Parathyroid adenoma (tissue), 2 donors: ENCODE data around the gene CAPS.

ENCODE experiments used
- H2AFZ ChIP-seq: fragments of 300-600 bp; sonication (generic); one replicate; pipeline ENCODE4 v1.7.0; 2017; ENCODE audit warnings: antibody characterized with exemption, mild to moderate bottlenecking
- H3K27ac ChIP-seq: fragments of 300-600 bp; sonication (generic); one replicate; pipeline ENCODE4 v1.7.0; 2017
- H3K27me3 ChIP-seq: fragments of 300-600 bp; sonication (generic); one replicate; pipeline ENCODE4 v1.7.0; 2017; ENCODE audit warnings: low read length; ENCODE audit not compliant: control insufficient read depth, insufficient read depth
- H3K36me3 ChIP-seq: fragments of 300-600 bp; sonication (generic); one replicate; pipeline ENCODE4 v1.7.0; 2017; ENCODE audit warnings: low read length; ENCODE audit not compliant: control insufficient read depth, insufficient read depth
- H3K4me1 ChIP-seq: fragments of 300-600 bp; sonication (generic); one replicate; pipeline ENCODE4 v1.7.0; 2017; ENCODE audit warnings: control low read depth
- H3K4me2 ChIP-seq: fragments of 300-600 bp; sonication (generic); one replicate; pipeline ENCODE4 v1.7.0; 2017; ENCODE audit warnings: low read length
- H3K4me3 ChIP-seq: fragments of 300-600 bp; sonication (generic); one replicate; pipeline ENCODE4 v1.7.0; 2017; ENCODE audit warnings: low read depth, low read length
- H3K79me2 ChIP-seq: fragments of 300-600 bp; sonication (generic); one replicate; pipeline ENCODE4 v1.7.0; 2017; ENCODE audit warnings: control low read depth
- H3K9ac ChIP-seq: fragments of 300-600 bp; sonication (generic); one replicate; pipeline ENCODE4 v1.7.0; 2017; ENCODE audit warnings: mild to moderate bottlenecking
- H3K9me3 ChIP-seq: fragments of 300-600 bp; sonication (generic); one replicate; pipeline ENCODE4 v1.7.0; 2017; ENCODE audit warnings: low read length; ENCODE audit not compliant: control insufficient read depth
- TF ChIP-seq, protein P1 (sequence below): fragments of 300-600 bp; sonication (generic); IDR thresholded peaks from one replicate; pipeline ENCODE4 v1.7.0; 2017; ENCODE audit warnings: antibody characterized with exemption, mild to moderate bottlenecking
- donor health status: primary hyperparathyroidism.

The CAPS gene

DNA sequence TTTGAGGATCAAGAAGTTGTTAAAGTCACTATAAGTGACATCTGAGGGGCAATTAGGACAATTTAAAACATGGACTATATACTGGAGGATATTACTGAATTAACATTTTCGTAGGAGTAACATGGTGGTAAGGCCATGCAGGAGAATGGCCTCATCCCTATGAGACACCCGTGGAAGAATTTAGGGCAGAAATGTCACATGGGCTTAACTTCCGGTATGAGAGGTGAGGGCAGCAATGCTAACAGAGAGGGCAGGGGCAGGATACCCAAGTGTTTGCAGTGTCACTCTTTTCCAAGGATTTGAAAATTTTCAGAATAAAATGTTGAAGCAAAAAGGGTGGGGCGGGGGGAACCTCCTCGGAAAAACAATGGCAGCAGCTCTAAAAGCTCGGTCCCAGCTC lies 40.2 kb downstream of the CAPS start:
- TF ChIP-seq, protein P1, sequence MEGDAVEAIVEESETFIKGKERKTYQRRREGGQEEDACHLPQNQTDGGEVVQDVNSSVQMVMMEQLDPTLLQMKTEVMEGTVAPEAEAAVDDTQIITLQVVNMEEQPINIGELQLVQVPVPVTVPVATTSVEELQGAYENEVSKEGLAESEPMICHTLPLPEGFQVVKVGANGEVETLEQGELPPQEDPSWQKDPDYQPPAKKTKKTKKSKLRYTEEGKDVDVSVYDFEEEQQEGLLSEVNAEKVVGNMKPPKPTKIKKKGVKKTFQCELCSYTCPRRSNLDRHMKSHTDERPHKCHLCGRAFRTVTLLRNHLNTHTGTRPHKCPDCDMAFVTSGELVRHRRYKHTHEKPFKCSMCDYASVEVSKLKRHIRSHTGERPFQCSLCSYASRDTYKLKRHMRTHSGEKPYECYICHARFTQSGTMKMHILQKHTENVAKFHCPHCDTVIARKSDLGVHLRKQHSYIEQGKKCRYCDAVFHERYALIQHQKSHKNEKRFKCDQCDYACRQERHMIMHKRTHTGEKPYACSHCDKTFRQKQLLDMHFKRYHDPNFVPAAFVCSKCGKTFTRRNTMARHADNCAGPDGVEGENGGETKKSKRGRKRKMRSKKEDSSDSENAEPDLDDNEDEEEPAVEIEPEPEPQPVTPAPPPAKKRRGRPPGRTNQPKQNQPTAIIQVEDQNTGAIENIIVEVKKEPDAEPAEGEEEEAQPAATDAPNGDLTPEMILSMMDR, result no peak
- Histone ChIP-seq H3K4me3 (no peak overlapping the region), H3K4me2 (peak overlapping the region; percentile 44), H3K9ac (no peak overlapping the region), H3K27me3 (no peaks in the 10 kb centered on the region), H3K27ac (peak overlapping the region; percentile 34), H2AFZ (no peak overlapping the region), H3K9me3 (no peaks in the 10 kb centered on the region), H3K36me3 (no peaks in the 10 kb centered on the region), H3K79me2 (peaks cover 70% of the 10 kb centered on the region), H3K4me1 (peaks cover 25% of the 10 kb centered on the region)

DNA sequence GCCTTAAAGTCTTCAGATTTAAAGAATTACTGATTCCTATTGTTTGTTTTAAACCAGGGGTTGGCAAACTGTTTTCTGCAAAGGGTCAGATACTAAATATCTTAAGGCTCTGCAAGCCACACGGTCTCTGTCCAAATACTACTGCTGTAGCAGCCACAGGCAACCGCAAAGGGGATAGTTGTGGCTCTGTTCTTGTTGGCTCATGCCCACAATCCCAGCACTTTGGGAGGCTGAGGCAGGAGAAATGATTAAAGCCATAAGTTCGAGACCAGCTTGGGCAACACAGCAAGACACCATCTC lies 41.5 kb downstream of the CAPS start:
- Histone ChIP-seq H3K27ac (no peak overlapping the region), H3K4me2 (no peak overlapping the region), H3K36me3 (no peaks in the 10 kb centered on the region), H3K9ac (no peak overlapping the region), H3K27me3 (no peaks in the 10 kb centered on the region), H3K79me2 (peaks cover 70% of the 10 kb centered on the region), H2AFZ (no peak overlapping the region), H3K4me3 (no peak overlapping the region), H3K4me1 (peaks cover 30% of the 10 kb centered on the region), H3K9me3 (no peaks in the 10 kb centered on the region)
- TF ChIP-seq, protein P1, result no peak

DNA sequence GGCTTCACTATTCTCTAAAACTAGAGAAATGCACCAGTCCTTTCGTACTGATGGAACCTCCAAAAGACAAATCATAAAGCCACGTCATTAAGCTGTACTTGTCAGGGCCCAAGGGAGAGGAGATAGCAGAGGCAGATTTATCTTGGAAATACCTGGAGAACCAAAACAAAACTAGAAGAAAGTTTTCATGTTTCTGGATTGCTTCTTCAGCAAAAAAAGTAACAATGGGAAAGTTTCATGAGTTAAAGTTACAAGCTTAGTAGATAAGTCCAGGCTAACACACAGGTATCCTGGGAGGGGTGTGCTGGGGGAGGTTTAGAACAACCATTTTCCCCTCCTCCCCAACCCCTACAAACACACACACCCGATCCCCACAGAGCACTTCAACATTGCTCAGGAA lies 42.3 kb downstream of the CAPS start:
- Histone ChIP-seq H3K27ac (no peak overlapping the region), H3K4me2 (peak overlapping the region; percentile 46), H3K27me3 (no peaks in the 10 kb centered on the region), H3K79me2 (peaks cover 75% of the 10 kb centered on the region), H2AFZ (no peak overlapping the region), H3K9me3 (no peaks in the 10 kb centered on the region), H3K4me1 (peaks cover 38% of the 10 kb centered on the region), H3K9ac (no peak overlapping the region), H3K36me3 (no peaks in the 10 kb centered on the region), H3K4me3 (peak overlapping the region; percentile 7)
- TF ChIP-seq, protein P1, result no peak

DNA sequence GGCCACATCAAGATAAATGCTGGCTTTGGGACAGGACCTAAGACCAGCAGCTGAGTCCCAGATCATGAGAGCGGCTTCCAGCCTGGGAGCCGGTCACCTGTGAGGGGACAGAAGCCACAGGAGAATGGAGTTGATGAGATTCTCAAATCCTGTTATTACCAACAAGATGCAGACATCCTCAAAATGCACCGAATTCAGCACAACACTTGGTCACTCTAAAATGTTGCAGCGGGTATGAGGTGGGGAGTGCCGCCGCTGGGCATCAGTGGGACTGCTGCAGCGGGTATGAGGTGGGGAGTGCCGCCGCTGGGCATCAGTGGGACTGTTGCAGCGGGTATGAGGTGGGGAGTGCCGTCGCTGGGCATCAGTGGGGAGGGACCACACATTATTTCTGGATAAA lies 42.7 kb downstream of the CAPS start:
- Histone ChIP-seq H3K4me3 (no peak overlapping the region), H3K9ac (no peak overlapping the region), H3K27ac (no peak overlapping the region), H3K9me3 (no peaks in the 10 kb centered on the region), H3K36me3 (no peaks in the 10 kb centered on the region), H3K27me3 (no peaks in the 10 kb centered on the region), H3K4me2 (peak overlapping the region; percentile 46), H3K79me2 (peaks cover 75% of the 10 kb centered on the region), H2AFZ (no peak overlapping the region), H3K4me1 (peaks cover 42% of the 10 kb centered on the region)
- TF ChIP-seq, protein P1, result no peak

DNA sequence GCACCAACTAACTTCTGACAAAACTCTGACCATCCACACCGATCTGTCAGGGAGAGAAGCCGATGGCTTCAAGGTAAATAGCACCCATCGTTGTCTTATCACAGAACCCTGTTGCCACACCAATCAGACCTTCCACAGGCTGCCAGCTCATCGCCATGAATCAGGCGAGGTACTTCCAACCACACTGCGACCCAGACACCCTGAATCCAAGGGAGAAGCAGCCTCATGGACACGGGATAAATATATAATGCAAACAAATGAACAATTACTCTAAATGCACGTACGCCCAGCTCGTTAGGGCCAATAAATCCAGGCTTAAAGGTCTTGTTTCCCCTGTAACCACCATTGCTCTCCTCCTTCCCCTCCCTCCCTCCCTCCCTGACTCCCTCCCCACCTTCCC lies 43.1 kb downstream of the CAPS start:
- Histone ChIP-seq H3K4me3 (no peak overlapping the region), H3K27ac (no peak overlapping the region), H3K79me2 (peaks cover 73% of the 10 kb centered on the region), H3K36me3 (no peaks in the 10 kb centered on the region), H3K4me2 (no peak overlapping the region), H3K4me1 (peaks cover 46% of the 10 kb centered on the region), H3K27me3 (no peaks in the 10 kb centered on the region), H3K9ac (no peak overlapping the region), H3K9me3 (no peaks in the 10 kb centered on the region), H2AFZ (no peak overlapping the region)
- TF ChIP-seq, protein P1, result no peak
